Measurements from ENCODE around the gene ZNF224. TPM values are rescaled to one million over a fixed set of nuclear protein-coding genes. Genes with fewer than 3 reads are reported as not detected.

The ZNF224 gene
- total RNA-seq: 27.8 and 30.1 TPM in 2 replicates

GRCh38 chr19:44093931-44094765, at the start of gene ZNF224:
Gene ZNF224, plus strand, starts transcription at chr19:44094361. Its CDS starts 3,513 bp downstream, at chr19:44097874.

GRCh38 chr19:44051650-44052402, 42.3 kb upstream of the ZNF224 start, which contains the start of gene ZNF223:
Gene ZNF223, plus strand, starts transcription at chr19:44052036. Its CDS starts 3,141 bp downstream, at chr19:44055177.

GRCh38 chr19:44071824-44072542, 22.2 kb upstream of the ZNF224 start, which contains the start of gene ZNF284:
Gene ZNF284, plus strand, starts transcription at chr19:44072159. Its CDS starts 4,231 bp downstream, at chr19:44076390.

GRCh38 chr19:44113138-44113783, 19.1 kb downstream of the ZNF224 start, which contains the start of gene ZNF225:
Gene ZNF225, plus strand, starts transcription at chr19:44113399. Its CDS starts 2,429 bp downstream, at chr19:44115828.

GRCh38 chr19:44141191-44142058, 47.3 kb downstream of the ZNF224 start, which contains the start of gene ZNF234:
Gene ZNF234, plus strand, starts transcription at chr19:44141554. Its CDS starts 3,079 bp downstream, at chr19:44144633.

Other genes with a start within 250 kb of the ZNF224 start
- 4.5 and 6.1 TPM in 2 replicates for gene ZNF404, start 210.4 kb upstream of the ZNF224 start, total RNA-seq
- gene ZNF45, start 159.1 kb upstream of the ZNF224 start, total RNA-seq: 18.8 and 22.7 TPM in 2 replicates
- 12.9 and 20.5 TPM in 2 replicates for gene ZNF221, start 143.1 kb upstream of the ZNF224 start, total RNA-seq
- gene ZNF155, start 110.2 kb upstream of the ZNF224 start, total RNA-seq: 8.6 and 10.9 TPM in 2 replicates
- gene ZNF230, start 91.4 kb upstream of the ZNF224 start, total RNA-seq: 3.8 and 4.8 TPM in 2 replicates
- gene ZNF222, start 69.0 kb upstream of the ZNF224 start, total RNA-seq: 4.8 and 8.1 TPM in 2 replicates
- 6.3 and 9.3 TPM in 2 replicates for gene ZNF223, start 42.3 kb upstream of the ZNF224 start, total RNA-seq
- gene ZNF284, start 22.2 kb upstream of the ZNF224 start, total RNA-seq: 3.3 and 3.8 TPM in 2 replicates
- 6.1 and 9.3 TPM in 2 replicates for gene ZNF225, start 19.0 kb downstream of the ZNF224 start, total RNA-seq
- gene ZNF234, start 47.2 kb downstream of the ZNF224 start, total RNA-seq: 10.8 and 12.2 TPM in 2 replicates
- gene ZNF226, start 70.7 kb downstream of the ZNF224 start, total RNA-seq: 17.9 and 21.8 TPM in 2 replicates
- gene ZNF227, start 118.2 kb downstream of the ZNF224 start, total RNA-seq: 32.3 and 34.8 TPM in 2 replicates
- gene ZNF233, start 165.5 kb downstream of the ZNF224 start, total RNA-seq: 1.9 and 2.6 TPM in 2 replicates
- gene ZNF235, start 210.7 kb downstream of the ZNF224 start, total RNA-seq: 4.5 and 6.5 TPM in 2 replicates